MM.1S (cell line): Measurements from ENCODE around the gene SLC38A10.

Source experiments
- DNase-seq: peaks from one replicate; pipeline ENCODE4 v3.0.0-alpha.2; 2015
- H2AFZ ChIP-seq: fragments of 300-600 bp; sonication (generic); 2 replicates; pipeline ENCODE4 v1.6.0; 2016; ENCODE audit warnings: antibody characterized with exemption, low read length
- H3F3A ChIP-seq: fragments of 300-600 bp; sonication (generic); 2 replicates; pipeline ENCODE4 v1.6.1; 2016; ENCODE audit warnings: mild to moderate bottlenecking, antibody characterized with exemption, low read length, moderate library complexity, mixed read lengths; ENCODE audit not compliant: insufficient read depth
- H3K27ac ChIP-seq: fragments of 300-600 bp; sonication (generic); 2 replicates; pipeline ENCODE4 v1.5.1; 2016; ENCODE audit warnings: mild to moderate bottlenecking, low read length
- H3K27me3 ChIP-seq: fragments of 300-600 bp; sonication (generic); replicated peaks from 2 replicates; pipeline ENCODE4 v1.6.0; 2016; ENCODE audit warnings: low read length; ENCODE audit not compliant: insufficient read depth
- H3K36me3 ChIP-seq: fragments of 300-600 bp; sonication (generic); replicated peaks from 2 replicates; pipeline ENCODE4 v1.6.1; 2016; ENCODE audit warnings: mild to moderate bottlenecking, low read length, mixed read lengths; ENCODE audit not compliant: insufficient read depth
- H3K4me1 ChIP-seq: fragments of 300-600 bp; sonication (generic); 2 replicates; pipeline ENCODE4 v1.6.1; 2016; ENCODE audit warnings: low read length, mixed read lengths
- H3K4me2 ChIP-seq: fragments of 300-600 bp; sonication (generic); 2 replicates; pipeline ENCODE4 v1.6.0; 2016; ENCODE audit warnings: low read depth, low read length
- H3K4me3 ChIP-seq: fragments of 300-600 bp; sonication (generic); 2 replicates; pipeline ENCODE4 v1.5.1; 2016; ENCODE audit warnings: low read length, mixed read lengths
- H3K79me2 ChIP-seq: fragments of 300-600 bp; sonication (generic); 2 replicates; pipeline ENCODE4 v1.6.1; 2016; ENCODE audit warnings: mixed run types, low read length, mixed read lengths
- H3K9ac ChIP-seq: fragments of 300-600 bp; sonication (generic); 2 replicates; pipeline ENCODE4 v1.6.1; 2016; ENCODE audit warnings: low read length, mixed read lengths
- H3K9me2 ChIP-seq: fragments of 300-600 bp; sonication (generic); replicated peaks from 2 replicates; pipeline ENCODE4 v1.6.1; 2016; ENCODE audit warnings: mild to moderate bottlenecking, low read length, mixed read lengths; ENCODE audit not compliant: insufficient read depth
- H3K9me3 ChIP-seq: fragments of 300-600 bp; sonication (generic); replicated peaks from 2 replicates; pipeline ENCODE4 v1.6.1; 2016; ENCODE audit warnings: mild to moderate bottlenecking, low read length, mixed read lengths; ENCODE audit not compliant: insufficient read depth
- H4K20me1 ChIP-seq: fragments of 300-600 bp; sonication (generic); 2 replicates; pipeline ENCODE4 v1.6.1; 2016; ENCODE audit warnings: mild to moderate bottlenecking, low read length, moderate library complexity, mixed read lengths; ENCODE audit not compliant: insufficient read depth
- EZH2 ChIP-seq: fragments of 300-600 bp; sonication (generic); optimal IDR thresholded peaks from 2 replicates; pipeline ENCODE3; 2017; ENCODE audit warnings: low read depth, mild to moderate bottlenecking, antibody characterized with exemption, low read length, mixed read lengths
- EZH2phosphoT487 ChIP-seq: fragments of 300-600 bp; sonication (generic); IDR thresholded peaks from 2 replicates; pipeline ENCODE4 v1.6.1; 2018; ENCODE audit warnings: antibody characterized with exemption, low read length
- TF ChIP-seq, protein P1 (sequence below): fragments of 300-600 bp; sonication (generic); IDR thresholded peaks from 2 replicates; pipeline ENCODE4 v1.5.1; 2016; ENCODE audit warnings: antibody characterized with exemption, low read length, mixed read lengths

Gene SLC38A10

DNA sequence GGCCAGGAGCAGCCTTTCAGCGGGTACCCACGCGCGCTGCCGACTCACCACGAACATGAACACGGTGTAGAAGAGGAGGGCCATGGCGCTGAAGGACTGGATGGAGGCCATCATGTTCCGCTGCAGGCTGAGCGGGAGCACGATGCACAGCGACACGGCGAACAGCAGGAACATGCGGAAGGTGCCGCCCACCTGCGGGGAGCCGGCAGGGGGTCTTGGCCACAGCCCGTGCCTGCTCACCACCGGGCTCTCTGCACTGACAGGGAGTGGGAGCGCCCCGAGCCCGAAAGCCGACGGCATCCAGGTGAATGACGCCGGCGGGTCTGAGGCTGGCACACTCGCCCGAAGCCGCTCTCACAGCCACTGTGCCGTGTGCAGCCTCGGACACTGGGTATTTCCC lies 13.0 kb downstream of the SLC38A10 start:
- no peaks in the 10 kb centered on the region for H3K36me3 ChIP-seq
- H2AFZ ChIP-seq, result no peak overlapping the region
- no peaks in the 10 kb centered on the region for H4K20me1 ChIP-seq
- DNase-seq, result no peak
- H3K4me1 ChIP-seq, result no peaks in the 10 kb centered on the region; the same call in 1 of the 2 replicates
- H3K9ac ChIP-seq, result no peak overlapping the region
- no peaks in the 10 kb centered on the region for H3F3A ChIP-seq
- no peaks in the 10 kb centered on the region for H3K27me3 ChIP-seq
- H3K9me3 ChIP-seq, result no peaks in the 10 kb centered on the region
- H3K9me2 ChIP-seq, result no peaks in the 10 kb centered on the region
- TF ChIP-seq, protein P1, sequence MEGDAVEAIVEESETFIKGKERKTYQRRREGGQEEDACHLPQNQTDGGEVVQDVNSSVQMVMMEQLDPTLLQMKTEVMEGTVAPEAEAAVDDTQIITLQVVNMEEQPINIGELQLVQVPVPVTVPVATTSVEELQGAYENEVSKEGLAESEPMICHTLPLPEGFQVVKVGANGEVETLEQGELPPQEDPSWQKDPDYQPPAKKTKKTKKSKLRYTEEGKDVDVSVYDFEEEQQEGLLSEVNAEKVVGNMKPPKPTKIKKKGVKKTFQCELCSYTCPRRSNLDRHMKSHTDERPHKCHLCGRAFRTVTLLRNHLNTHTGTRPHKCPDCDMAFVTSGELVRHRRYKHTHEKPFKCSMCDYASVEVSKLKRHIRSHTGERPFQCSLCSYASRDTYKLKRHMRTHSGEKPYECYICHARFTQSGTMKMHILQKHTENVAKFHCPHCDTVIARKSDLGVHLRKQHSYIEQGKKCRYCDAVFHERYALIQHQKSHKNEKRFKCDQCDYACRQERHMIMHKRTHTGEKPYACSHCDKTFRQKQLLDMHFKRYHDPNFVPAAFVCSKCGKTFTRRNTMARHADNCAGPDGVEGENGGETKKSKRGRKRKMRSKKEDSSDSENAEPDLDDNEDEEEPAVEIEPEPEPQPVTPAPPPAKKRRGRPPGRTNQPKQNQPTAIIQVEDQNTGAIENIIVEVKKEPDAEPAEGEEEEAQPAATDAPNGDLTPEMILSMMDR, result no peak
- TF ChIP-seq EZH2phosphoT487, result no peak
- no peak for TF ChIP-seq EZH2
- no peak overlapping the region for H3K4me2 ChIP-seq
- H3K4me3 ChIP-seq, result no peak overlapping the region
- no peak overlapping the region for H3K27ac ChIP-seq
- H3K79me2 ChIP-seq, result peaks cover 34% of the 10 kb centered on the region

DNA sequence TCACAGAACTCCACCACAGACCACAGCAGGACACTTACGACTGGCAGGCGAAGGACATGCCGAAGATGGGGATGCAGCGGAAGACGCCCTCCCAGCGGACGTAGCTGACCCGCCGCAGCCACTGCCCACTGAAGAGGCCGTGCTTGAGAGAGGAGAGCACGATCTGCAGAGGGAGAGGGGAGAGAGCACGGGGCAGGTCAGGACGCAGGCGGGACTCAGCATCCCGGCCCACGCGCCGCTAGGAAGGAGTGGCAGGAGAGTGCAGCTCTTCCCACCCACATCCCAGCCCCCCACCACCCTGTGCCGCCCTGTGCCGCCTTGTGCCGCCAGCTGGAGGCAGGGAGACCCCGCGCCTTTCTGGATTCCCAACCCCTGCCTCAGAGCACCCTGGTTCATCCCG lies 14.5 kb downstream of the SLC38A10 start:
- no peaks in the 10 kb centered on the region for H4K20me1 ChIP-seq
- no peak overlapping the region for H2AFZ ChIP-seq
- no peaks in the 10 kb centered on the region for H3F3A ChIP-seq
- peaks cover 18% of the 10 kb centered on the region; the same call in 1 of the 2 replicates for H3K79me2 ChIP-seq
- no peaks in the 10 kb centered on the region for H3K27me3 ChIP-seq
- no peak overlapping the region for H3K9ac ChIP-seq
- H3K4me3 ChIP-seq, result no peak overlapping the region
- DNase-seq, result no peak
- no peak overlapping the region for H3K27ac ChIP-seq
- no peaks in the 10 kb centered on the region; the same call in 1 of the 2 replicates for H3K36me3 ChIP-seq
- no peak overlapping the region for H3K4me2 ChIP-seq
- TF ChIP-seq, protein P1, result no peak
- TF ChIP-seq EZH2 (no peak), EZH2phosphoT487 (no peak)
- no peaks in the 10 kb centered on the region for H3K9me3 ChIP-seq
- no peaks in the 10 kb centered on the region for H3K4me1 ChIP-seq
- no peaks in the 10 kb centered on the region for H3K9me2 ChIP-seq

DNA sequence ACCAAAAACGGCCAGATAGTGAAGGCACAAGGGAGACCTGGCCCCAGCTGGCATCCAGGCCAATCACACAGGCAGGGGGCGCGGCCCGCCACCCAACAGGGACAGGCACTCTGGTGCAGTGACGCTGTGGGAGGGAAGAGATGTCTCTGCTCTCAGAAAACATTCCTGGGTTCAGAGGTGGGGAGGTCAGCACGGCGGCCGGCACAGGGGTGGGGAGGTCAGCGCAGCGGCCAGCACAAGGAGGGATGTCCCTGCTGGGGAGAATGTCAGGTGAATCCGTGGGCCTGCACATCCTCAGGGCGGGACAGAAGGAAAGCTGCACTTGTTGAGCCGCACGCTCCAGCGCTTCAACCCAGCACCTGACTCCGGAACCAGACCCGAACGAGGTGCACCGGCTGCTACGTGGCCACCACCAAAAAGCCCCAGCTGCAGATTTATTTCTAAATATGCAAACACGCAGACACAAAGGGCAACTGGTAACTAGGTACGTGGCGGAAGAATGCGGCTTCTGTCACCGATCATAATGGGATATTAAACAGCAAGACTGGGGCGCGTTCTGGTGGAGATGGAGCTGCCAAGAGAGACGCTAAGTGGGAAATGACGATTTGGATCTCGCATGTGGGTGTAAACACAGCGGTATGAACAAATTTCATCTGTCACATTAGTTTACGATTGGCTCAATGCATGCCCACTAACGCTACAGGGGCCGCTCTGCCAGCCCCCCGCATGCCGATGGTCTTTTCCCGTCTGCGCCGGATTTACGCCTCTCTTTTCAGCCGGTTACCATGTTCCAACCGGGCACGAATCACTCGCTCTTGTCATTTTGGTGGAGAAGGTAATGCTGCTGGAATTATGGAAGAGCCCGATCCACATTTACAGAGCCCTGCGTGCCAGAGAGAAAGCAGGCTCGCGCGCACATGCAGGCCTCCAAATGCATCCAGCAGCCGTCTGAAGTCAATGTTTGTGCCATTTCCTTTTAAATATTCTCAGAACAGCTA lies 15.5 kb downstream of the SLC38A10 start:
- H3K27me3 ChIP-seq, result no peaks in the 10 kb centered on the region

More for the DNA sequence above, 15.5 kb downstream of the SLC38A10 start:
- no peak overlapping the region for H2AFZ ChIP-seq
- no peaks in the 10 kb centered on the region for H3K9me2 ChIP-seq
- no peaks in the 10 kb centered on the region for H4K20me1 ChIP-seq
- H3K36me3 ChIP-seq, result no peaks in the 10 kb centered on the region; the same call in 1 of the 2 replicates
- no peak for DNase-seq
- no peaks in the 10 kb centered on the region for H3K4me1 ChIP-seq
- H3K4me3 ChIP-seq, result no peak overlapping the region
- TF ChIP-seq EZH2phosphoT487, result no peak
- TF ChIP-seq, protein P1, result no peak
- no peak for TF ChIP-seq EZH2
- H3K9me3 ChIP-seq, result no peaks in the 10 kb centered on the region
- H3K9ac ChIP-seq, result no peak overlapping the region
- no peaks in the 10 kb centered on the region for H3F3A ChIP-seq
- peaks cover 12% of the 10 kb centered on the region; the same call in 1 of the 2 replicates for H3K79me2 ChIP-seq
- H3K4me2 ChIP-seq, result no peak overlapping the region
- no peak overlapping the region for H3K27ac ChIP-seq
